Left lobe of liver (tissue), 2 donors: Measurements from ENCODE around the gene GREB1. TPM values are rescaled to one million over a fixed set of nuclear protein-coding genes. Genes with fewer than 3 reads are reported as not detected.
"Not testable (repeated sequence)": the region's sequence is repeated elsewhere in the genome, so short reads cannot be mapped to it uniquely, and the experiment has no call there.

ENCODE experiments used
- ATAC-seq: fragments of 200-7000 bp; cut with Tn5 transposase; one replicate; pipeline ENCODE4 v1.9.1; 2020; ENCODE audit warnings: mild to moderate bottlenecking, moderate library complexity
- DNase-seq: peaks from one replicate; pipeline ENCODE4 v3.0.0-alpha.2; 2020; ENCODE audit warnings: low spot score
- total RNA-seq: library from RNA; stranded (reverse); gene quantifications from one replicate; pipeline ENCODE4 v1.2.1, GENCODE V29; 2021
- donor health status: DM: no; HTN: no; CAD: no; lungs with moderate emphysema.
- donor health status: DM: no; HTN: yes; CAD: no.

The GREB1 gene
- total RNA-seq, 1 donor from 2014 or later: 22.4 TPM

DNA sequence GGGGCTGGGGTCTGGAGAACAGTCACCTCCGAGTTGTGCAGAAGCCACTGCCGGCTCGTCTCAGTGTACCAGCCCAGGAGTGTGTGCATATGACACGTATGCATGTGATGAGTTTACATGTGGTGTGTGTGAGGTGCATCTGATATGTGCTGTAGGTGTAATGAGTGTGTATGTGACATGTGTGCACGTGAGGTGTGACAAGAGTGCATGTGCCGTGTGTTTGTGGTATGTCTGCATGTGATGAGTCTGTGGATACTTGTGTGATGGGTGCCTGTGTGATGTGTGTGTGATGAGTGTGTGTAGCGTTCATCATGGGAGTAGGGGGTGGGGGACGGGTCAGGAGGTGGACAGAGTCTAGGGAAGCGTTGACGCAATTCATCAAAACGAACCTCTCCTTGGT, 123.3 kb downstream of the GREB1 start:
- no peak for ATAC-seq
- DNase-seq: no peak

DNA sequence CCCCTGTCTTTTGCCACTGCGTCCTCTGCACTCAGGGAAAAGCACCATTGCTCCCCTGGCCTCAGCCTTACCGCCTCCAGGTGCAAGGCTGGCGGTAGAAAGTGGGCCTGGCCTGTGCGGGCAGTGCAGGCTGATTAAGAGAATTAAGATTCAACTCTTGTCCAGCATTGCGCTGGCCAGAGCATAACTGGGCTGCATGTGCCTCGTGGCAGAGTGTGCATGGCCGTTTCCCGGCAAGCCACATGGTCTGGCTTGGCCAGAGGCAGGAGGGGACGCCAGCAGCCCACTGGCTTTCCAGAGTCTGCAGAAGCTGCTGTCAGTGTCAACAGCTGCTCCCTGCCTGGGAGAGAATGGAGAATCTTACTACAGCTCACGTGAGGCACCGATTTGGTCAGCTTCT, 123.8 kb downstream of the GREB1 start:
- ATAC-seq: no peak
- no peak for DNase-seq

- DNase-seq (peak; percentile 14), ATAC-seq (no peak)
Measured at GRCh38 chr2:11658208-11659114, 124.6 kb downstream of the GREB1 start.

DNA sequence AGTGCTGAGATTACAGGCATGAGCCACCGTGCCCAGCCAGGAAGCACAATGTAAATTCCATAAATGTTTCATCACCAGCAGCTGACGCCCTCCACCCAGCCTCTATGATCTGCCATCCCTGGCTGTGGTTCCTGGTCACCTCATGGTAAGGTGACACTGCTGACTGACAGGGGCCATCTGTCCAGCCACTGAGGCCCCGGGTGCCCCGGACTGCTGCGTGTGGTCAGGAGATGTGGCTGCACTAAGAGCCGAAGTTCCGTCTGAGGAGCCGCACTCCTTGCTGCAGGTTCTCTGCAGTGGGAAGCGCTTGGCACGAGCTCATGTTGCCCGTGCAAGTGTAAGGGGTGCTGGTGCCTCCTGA, 125.2 kb downstream of the GREB1 start:
- ATAC-seq: no peak
- no peak for DNase-seq

GRCh38 chr2:11659851-11660250, 126.0 kb downstream of the GREB1 start:
- DNase-seq (peak; percentile 8), ATAC-seq (no peak)

- not testable (repeated sequence) for DNase-seq, ATAC-seq
Measured at GRCh38 chr2:11660396-11660795, 126.6 kb downstream of the GREB1 start.

GRCh38 chr2:11661891-11662435, 128.1 kb downstream of the GREB1 start:
- ATAC-seq: no peak
- DNase-seq: no peak

- DNase-seq (no peak), ATAC-seq (no peak)
Measured at GRCh38 chr2:11662882-11663281, 129.0 kb downstream of the GREB1 start.

GRCh38 chr2:11663427-11663826, 129.6 kb downstream of the GREB1 start:
- DNase-seq (no peak), ATAC-seq (no peak)

DNA sequence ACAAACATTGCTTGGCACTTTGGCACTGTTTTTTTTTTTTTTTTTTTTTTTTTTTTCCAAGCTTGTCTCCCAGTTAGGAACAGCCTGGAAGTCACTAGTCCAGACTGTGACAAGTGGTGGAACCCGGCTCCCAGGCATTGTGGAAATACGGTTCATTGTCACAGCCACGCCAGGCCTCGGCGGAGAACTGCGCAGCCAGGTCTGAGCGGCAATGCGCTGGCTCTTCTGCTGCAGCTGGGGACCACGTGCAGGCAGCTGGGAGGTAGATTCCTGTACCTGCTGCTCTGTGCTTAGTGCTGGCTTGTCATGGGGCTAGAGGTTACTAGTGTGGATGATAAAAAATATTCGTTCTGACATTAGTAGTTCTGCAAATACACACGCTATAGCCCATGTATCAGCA, 131.2 kb downstream of the GREB1 start:
- ATAC-seq (no peak), DNase-seq (no peak)

DNA sequence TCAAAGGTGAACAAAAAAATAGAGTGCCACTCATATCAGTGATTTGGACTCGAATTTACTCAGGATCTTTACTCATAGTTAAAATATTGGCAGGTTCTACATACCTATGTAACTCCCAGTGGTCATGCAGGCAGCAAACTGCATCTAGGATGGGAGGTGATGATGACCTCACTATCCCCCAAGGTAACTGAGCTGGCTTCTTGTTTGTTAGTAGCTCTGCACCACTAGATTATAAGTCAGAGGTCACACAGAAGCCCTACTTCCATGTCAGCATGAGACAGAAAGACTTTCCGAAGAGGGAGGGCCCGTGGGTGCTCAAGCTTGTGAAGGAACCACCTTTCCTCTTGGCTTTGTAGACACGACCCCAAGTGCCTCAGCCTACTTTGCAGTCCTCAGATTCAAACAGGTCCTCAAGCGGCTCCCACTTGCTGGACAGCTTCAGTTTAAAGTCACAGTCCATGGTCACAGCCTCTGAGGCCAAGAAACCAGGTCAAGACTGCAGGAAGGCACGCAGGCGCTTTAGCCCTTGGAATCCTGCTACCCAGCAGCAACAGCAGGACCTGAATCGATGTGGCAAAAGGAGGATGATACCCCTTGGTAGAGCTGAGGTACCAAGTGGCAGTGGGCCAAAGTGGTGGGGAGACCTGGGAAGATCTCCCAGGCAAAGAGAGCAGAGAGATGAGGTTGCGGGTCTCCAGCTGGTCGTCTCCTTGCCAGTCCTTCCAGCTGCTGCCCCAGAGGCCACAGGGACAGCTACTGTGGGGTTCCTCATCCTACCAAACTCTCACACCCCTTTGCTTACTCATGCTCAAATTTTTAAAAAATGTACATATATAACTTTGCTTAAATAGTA, 131.9 kb downstream of the GREB1 start:
- no peak for DNase-seq
- no peak for ATAC-seq

GRCh38 chr2:11667194-11667593, 133.3 kb downstream of the GREB1 start:
- ATAC-seq: no peak
- DNase-seq: no peak

GRCh38 chr2:11667866-11668637, 134.2 kb downstream of the GREB1 start:
- ATAC-seq: no peak
- DNase-seq: no peak

- DNase-seq: peak; percentile 53
- peak; percentile 98 for ATAC-seq
Measured at GRCh38 chr2:11669454-11670291, 135.8 kb downstream of the GREB1 start, which contains the start of gene NTSR2. TSS of gene NTSR2 (minus strand) at chr2:11670195. CDS start at chr2:11670129, 66 bp downstream.

DNA sequence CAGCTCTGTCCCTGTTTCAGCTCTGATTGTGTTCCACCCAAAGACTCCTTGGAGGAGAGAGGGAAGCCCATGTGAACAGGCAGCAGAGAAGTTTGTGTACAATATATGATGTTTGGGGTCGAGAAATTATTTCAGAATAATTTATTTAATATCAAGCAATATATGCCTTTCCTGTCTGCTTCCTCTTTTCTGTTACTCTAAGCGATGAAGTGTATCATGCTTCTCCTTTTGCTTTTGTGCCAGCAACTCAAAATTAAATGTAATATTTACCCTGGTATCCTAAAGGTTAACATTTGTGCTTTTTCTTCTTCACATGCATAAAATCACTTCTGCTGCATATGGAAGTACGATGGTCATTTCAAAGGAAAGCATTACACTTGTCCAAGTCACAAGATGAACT, 138.6 kb downstream of the GREB1 start:
- ATAC-seq: no peak

GRCh38 chr2:11674983-11675382, 141.1 kb downstream of the GREB1 start:
- no peak for ATAC-seq

More for the DNA sequence above, 138.6 kb downstream of the GREB1 start:
- DNase-seq: no peak

DNA sequence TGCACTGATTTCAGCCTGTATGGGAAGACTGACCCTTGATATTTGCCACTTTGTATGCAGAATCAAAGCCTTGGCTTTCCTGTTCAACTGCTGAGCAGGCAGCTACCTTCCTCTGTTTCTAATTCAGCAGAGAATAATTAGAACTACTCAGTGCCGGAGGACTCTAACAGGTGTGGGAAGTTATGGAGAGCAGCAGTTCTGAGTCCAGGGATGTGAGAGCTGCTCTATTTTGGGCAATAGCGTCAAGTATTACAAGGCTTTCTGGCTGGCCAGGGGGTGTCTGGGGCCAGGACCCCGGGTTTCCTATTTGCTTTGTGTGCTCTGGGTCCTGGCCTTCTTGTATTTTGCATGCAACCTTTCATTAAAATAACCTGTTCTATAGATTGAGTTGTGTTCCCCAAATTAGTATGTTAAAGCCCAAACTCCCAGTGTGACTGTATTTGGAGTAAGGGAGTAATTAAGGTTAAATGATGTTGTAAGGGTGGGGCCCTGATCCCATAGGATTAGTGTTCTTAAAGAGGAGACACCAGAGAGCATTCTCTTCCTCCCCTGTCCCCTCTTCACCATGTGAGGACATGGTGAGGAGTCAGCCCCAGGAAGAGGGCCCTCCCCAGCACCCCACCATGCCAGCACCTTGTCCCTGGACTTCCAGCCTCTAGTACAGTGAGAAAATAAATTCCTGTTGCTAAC, 141.7 kb downstream of the GREB1 start:
- ATAC-seq (no peak), DNase-seq (no peak)

More at GRCh38 chr2:11674983-11675382, 141.1 kb downstream of the GREB1 start:
- no peak for DNase-seq

DNA sequence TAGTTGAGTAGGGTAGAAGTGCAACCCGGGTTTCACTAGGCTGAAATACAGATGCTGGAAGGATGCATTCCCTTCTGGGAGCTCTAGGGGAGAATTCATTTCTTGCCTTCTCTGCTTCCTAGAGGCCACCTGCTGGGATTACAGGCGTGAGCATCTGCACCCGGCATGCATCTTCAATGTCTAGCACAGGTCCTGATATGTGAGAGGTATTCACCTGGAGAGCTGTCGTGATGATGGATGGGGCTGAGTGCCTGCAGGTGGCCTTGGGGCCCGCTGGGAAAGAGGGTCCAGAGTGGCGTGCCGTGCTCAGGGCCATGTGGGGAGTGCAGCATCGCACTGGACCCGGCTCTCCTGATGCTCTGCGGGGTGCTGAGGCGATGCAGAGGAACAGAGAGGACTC, 142.8 kb downstream of the GREB1 start:
- ATAC-seq: no peak
- DNase-seq: no peak
